ENCODE data around the gene STMP1. TPM values are rescaled to one million over a fixed set of nuclear protein-coding genes. Genes with fewer than 3 reads are reported as not detected.

Gene STMP1
- total RNA-seq, 1 donor: 18.8 TPM

GRCh38 chr7:135684136-135684535, 21.8 kb downstream of the STMP1 start:
- no peaks in the 10 kb centered on the region for H3K36me3 ChIP-seq (ENCODE audit: insufficient read depth, low read length)
- H2AFZ ChIP-seq (ENCODE audit: low read length): no peak overlapping the region
- no peak overlapping the region for H3K27ac ChIP-seq (ENCODE audit: low read depth, low read length)
- H3K4me2 ChIP-seq (ENCODE audit: insufficient read depth, low read length): no peak overlapping the region
- DNase-seq (ENCODE audit: insufficient read length, low spot score, missing footprints): no peak
- H3K4me1 ChIP-seq (ENCODE audit: insufficient read depth, low read length): peaks cover 31% of the 10 kb centered on the region
- peaks cover 37% of the 10 kb centered on the region for H3K79me2 ChIP-seq (ENCODE audit: insufficient read depth, low read length)
- no peaks in the 10 kb centered on the region for H3K27me3 ChIP-seq (ENCODE audit: insufficient read depth, low read length)
- no peaks in the 10 kb centered on the region for H3K9me3 ChIP-seq (ENCODE audit: low read depth, low read length)
- H4K20me1 ChIP-seq (ENCODE audit: insufficient read depth, low read length): peaks cover 2% of the 10 kb centered on the region
- TF ChIP-seq CTCF (IDR thresholded peaks at IDR 0.05; ENCODE audit: extremely low read depth, low read depth, low read length): no peak
- no peak overlapping the region for H3K4me3 ChIP-seq (ENCODE audit: insufficient read depth, low read length)

- H3K27ac ChIP-seq (ENCODE audit: low read depth, low read length): peak overlapping the region; percentile 12
- peaks cover 33% of the 10 kb centered on the region for H3K79me2 ChIP-seq (ENCODE audit: insufficient read depth, low read length)
- no peaks in the 10 kb centered on the region for H3K27me3 ChIP-seq (ENCODE audit: insufficient read depth, low read length)
- H4K20me1 ChIP-seq (ENCODE audit: insufficient read depth, low read length): no peaks in the 10 kb centered on the region
- H3K9me3 ChIP-seq (ENCODE audit: low read depth, low read length): no peaks in the 10 kb centered on the region
- no peaks in the 10 kb centered on the region for H3K36me3 ChIP-seq (ENCODE audit: insufficient read depth, low read length)
- no peak for TF ChIP-seq CTCF (IDR thresholded peaks at IDR 0.05; ENCODE audit: extremely low read depth, low read depth, low read length)
- DNase-seq (ENCODE audit: insufficient read length, low spot score, missing footprints): no peak
- H2AFZ ChIP-seq (ENCODE audit: low read length): no peak overlapping the region
- no peak overlapping the region for H3K4me2 ChIP-seq (ENCODE audit: insufficient read depth, low read length)
- H3K4me1 ChIP-seq (ENCODE audit: insufficient read depth, low read length): peaks cover 26% of the 10 kb centered on the region
- H3K4me3 ChIP-seq (ENCODE audit: insufficient read depth, low read length): no peak overlapping the region
Observed at GRCh38 chr7:135684699-135685098, 22.4 kb downstream of the STMP1 start.

- H3K27me3 ChIP-seq (ENCODE audit: insufficient read depth, low read length): no peaks in the 10 kb centered on the region
- H2AFZ ChIP-seq (ENCODE audit: low read length): no peak overlapping the region
- peak; percentile 73 for DNase-seq (ENCODE audit: insufficient read length, low spot score, missing footprints)
- no peaks in the 10 kb centered on the region for H3K9me3 ChIP-seq (ENCODE audit: low read depth, low read length)
- peaks cover 27% of the 10 kb centered on the region for H3K79me2 ChIP-seq (ENCODE audit: insufficient read depth, low read length)
- no peak overlapping the region for H3K4me3 ChIP-seq (ENCODE audit: insufficient read depth, low read length)
- peak overlapping the region; percentile 12 for H3K27ac ChIP-seq (ENCODE audit: low read depth, low read length)
- peaks cover 29% of the 10 kb centered on the region for H3K4me1 ChIP-seq (ENCODE audit: insufficient read depth, low read length)
- no peak for TF ChIP-seq CTCF (IDR thresholded peaks at IDR 0.05; ENCODE audit: extremely low read depth, low read depth, low read length)
- no peaks in the 10 kb centered on the region for H3K36me3 ChIP-seq (ENCODE audit: insufficient read depth, low read length)
- H4K20me1 ChIP-seq (ENCODE audit: insufficient read depth, low read length): no peaks in the 10 kb centered on the region
- H3K4me2 ChIP-seq (ENCODE audit: insufficient read depth, low read length): no peak overlapping the region
Observed at GRCh38 chr7:135685306-135686084, 23.2 kb downstream of the STMP1 start.

- peaks cover 14% of the 10 kb centered on the region for H3K79me2 ChIP-seq (ENCODE audit: insufficient read depth, low read length)
- no peak for DNase-seq (ENCODE audit: insufficient read length, low spot score, missing footprints)
- no peak overlapping the region for H3K4me2 ChIP-seq (ENCODE audit: insufficient read depth, low read length)
- no peak overlapping the region for H2AFZ ChIP-seq (ENCODE audit: low read length)
- TF ChIP-seq CTCF (IDR thresholded peaks at IDR 0.05; ENCODE audit: extremely low read depth, low read depth, low read length): no peak
- H3K27me3 ChIP-seq (ENCODE audit: insufficient read depth, low read length): no peaks in the 10 kb centered on the region
- H3K9me3 ChIP-seq (ENCODE audit: low read depth, low read length): no peaks in the 10 kb centered on the region
- no peaks in the 10 kb centered on the region for H3K36me3 ChIP-seq (ENCODE audit: insufficient read depth, low read length)
- no peaks in the 10 kb centered on the region for H4K20me1 ChIP-seq (ENCODE audit: insufficient read depth, low read length)
- H3K4me1 ChIP-seq (ENCODE audit: insufficient read depth, low read length): peaks cover 40% of the 10 kb centered on the region
- no peak overlapping the region for H3K4me3 ChIP-seq (ENCODE audit: insufficient read depth, low read length)
- no peak overlapping the region for H3K27ac ChIP-seq (ENCODE audit: low read depth, low read length)
Observed at GRCh38 chr7:135687466-135687865, 25.2 kb downstream of the STMP1 start.

Measured in osteoblast (primary cell).